T-helper 2 cell treated with Interferon-gamma antibody and Interleukin-4, amounts not matched to agents 100 ng/mL and 5 ng/mL, for 36 hours (primary cell): ENCODE data around the gene KRTAP17-1. TPM values are rescaled to one million over a fixed set of nuclear protein-coding genes. Genes with fewer than 3 reads are reported as not detected.

ENCODE experiments used
- total RNA-seq: library from RNA; stranded (reverse); gene quantifications from 2 replicates; pipeline ENCODE4 v1.2.3, GENCODE V29; 2022

Gene KRTAP17-1
- total RNA-seq, 1 donor from 2014 or later, result not detected

Other genes with a start within 250 kb of the KRTAP17-1 start
- gene KRTAP2-4, start 249.8 kb downstream of the KRTAP17-1 start, total RNA-seq, result not detected in 2 replicates
- not detected in 2 replicates for gene KRTAP4-7, start 231.6 kb downstream of the KRTAP17-1 start, total RNA-seq
- gene KRTAP4-8, start 217.6 kb downstream of the KRTAP17-1 start, total RNA-seq, result not detected in 2 replicates
- not detected in 2 replicates for gene KRTAP4-16, start 213.5 kb downstream of the KRTAP17-1 start, total RNA-seq
- gene KRTAP4-9, start 210.3 kb downstream of the KRTAP17-1 start, total RNA-seq, result not detected in 2 replicates
- gene KRTAP4-11, start 197.3 kb downstream of the KRTAP17-1 start, total RNA-seq, result not detected in 2 replicates
- not detected in 2 replicates for gene KRTAP4-12, start 191.5 kb downstream of the KRTAP17-1 start, total RNA-seq
- gene KRTAP4-6, start 175.2 kb downstream of the KRTAP17-1 start, total RNA-seq, result not detected in 2 replicates
- not detected in 2 replicates for gene KRTAP4-5, start 165.9 kb downstream of the KRTAP17-1 start, total RNA-seq
- not detected in 2 replicates for gene KRTAP4-4, start 155.0 kb downstream of the KRTAP17-1 start, total RNA-seq
- gene KRTAP4-3, start 147.5 kb downstream of the KRTAP17-1 start, total RNA-seq, result not detected in 2 replicates
- gene KRTAP4-2, start 137.5 kb downstream of the KRTAP17-1 start, total RNA-seq, result not detected in 2 replicates
- not detected in 2 replicates for gene KRTAP4-1, start 130.8 kb downstream of the KRTAP17-1 start, total RNA-seq
- not detected in 2 replicates for gene KRTAP9-1, start 125.8 kb downstream of the KRTAP17-1 start, total RNA-seq
- not detected in 2 replicates for gene KRTAP9-2, start 89.1 kb downstream of the KRTAP17-1 start, total RNA-seq
- gene KRTAP9-3, start 83.3 kb downstream of the KRTAP17-1 start, total RNA-seq, result not detected in 2 replicates
- gene KRTAP9-8, start 77.7 kb downstream of the KRTAP17-1 start, total RNA-seq, result not detected in 2 replicates
- not detected in 2 replicates for gene KRTAP9-4, start 66.0 kb downstream of the KRTAP17-1 start, total RNA-seq
- not detected in 2 replicates for gene KRTAP9-9, start 60.3 kb downstream of the KRTAP17-1 start, total RNA-seq
- not detected in 2 replicates for gene KRTAP9-6, start 50.3 kb downstream of the KRTAP17-1 start, total RNA-seq
- gene KRTAP9-7, start 40.0 kb downstream of the KRTAP17-1 start, total RNA-seq, result not detected in 2 replicates
- not detected in 2 replicates for gene KRTAP29-1, start 12.9 kb downstream of the KRTAP17-1 start, total RNA-seq
- not detected in 2 replicates for gene KRTAP16-1, start 6.4 kb downstream of the KRTAP17-1 start, total RNA-seq
- not detected in 2 replicates for gene KRT33A, start 35.1 kb upstream of the KRTAP17-1 start, total RNA-seq
- not detected in 2 replicates for gene KRT33B, start 54.1 kb upstream of the KRTAP17-1 start, total RNA-seq
- gene KRT34, start 66.6 kb upstream of the KRTAP17-1 start, total RNA-seq, result not detected in 2 replicates
- not detected in 2 replicates for gene KRT31, start 81.9 kb upstream of the KRTAP17-1 start, total RNA-seq
- not detected in 2 replicates for gene KRT37, start 108.9 kb upstream of the KRTAP17-1 start, total RNA-seq
- gene KRT38, start 125.3 kb upstream of the KRTAP17-1 start, total RNA-seq, result not detected in 2 replicates
- not detected in 2 replicates for gene KRT32, start 151.7 kb upstream of the KRTAP17-1 start, total RNA-seq
- not detected in 2 replicates for gene KRT35, start 165.4 kb upstream of the KRTAP17-1 start, total RNA-seq
- gene KRT36, start 174.2 kb upstream of the KRTAP17-1 start, total RNA-seq, result not detected in 2 replicates
- gene KRT13, start 189.9 kb upstream of the KRTAP17-1 start, total RNA-seq, result not detected in 2 replicates
- not detected in 2 replicates for gene KRT15, start 203.2 kb upstream of the KRTAP17-1 start, total RNA-seq
- not detected in 2 replicates for gene KRT19, start 212.6 kb upstream of the KRTAP17-1 start, total RNA-seq